Activated T-cell treated with anti-CD3 and anti-CD28 coated beads, Interleukin-2, amount 50 U/mL, for 72 hours (primary cell): ENCODE data around the gene SGSM1. TPM values are rescaled to one million over a fixed set of nuclear protein-coding genes. Genes with fewer than 3 reads are reported as not detected.

Experiments
- ATAC-seq, 2 donors: fragments of 150-1000 bp; cut with Tn5 transposase; replicated peaks in 1 of 2; 2 replicates each; pipeline ENCODE4 v1.10.0; 2021; ENCODE audit warnings: moderate library complexity in 2 of 2, mild to moderate bottlenecking in 1 of 2
- DNase-seq, 2 donors: peaks; one replicate each; pipeline ENCODE4 v3.0.0; 2021 to 2022; ENCODE audit warnings: mixed read lengths in 1 of 2
- H3K27ac Mint-ChIP-seq: one replicate; pipeline ENCODE4 v1.8.0; 2022; ENCODE audit warnings: mild to moderate bottlenecking, moderate library complexity, mixed read lengths
- H3K27me3 Mint-ChIP-seq: one replicate; pipeline ENCODE4 v1.8.0; 2022; ENCODE audit warnings: low read depth, mixed read lengths
- H3K36me3 Mint-ChIP-seq, 2 donors: one replicate each; pipeline ENCODE4 v1.8.0; 2022; ENCODE audit warnings: mixed read lengths in 2 of 2, mild to moderate bottlenecking in 1 of 2; ENCODE audit not compliant: insufficient read depth in 2 of 2
- H3K4me1 Mint-ChIP-seq: one replicate; pipeline ENCODE4 v1.8.0; 2022; ENCODE audit warnings: low read depth, mixed read lengths
- H3K4me3 Mint-ChIP-seq, 2 donors: one replicate each; pipeline ENCODE4 v1.8.0; 2022; ENCODE audit warnings: mild to moderate bottlenecking in 2 of 2, mixed read lengths in 2 of 2, moderate library complexity in 2 of 2
- H3K9me3 Mint-ChIP-seq, 2 donors: one replicate each; pipeline ENCODE4 v1.8.0; 2022; ENCODE audit warnings: mixed read lengths in 2 of 2
- total RNA-seq, 2 donors: library from RNA; stranded (reverse); gene quantifications; one replicate each; pipeline ENCODE4 v1.2.3, GENCODE V29; 2022

The SGSM1 gene
- total RNA-seq, 2 donors from 2014 or later = 0.07 to 0.14 TPM

DNA sequence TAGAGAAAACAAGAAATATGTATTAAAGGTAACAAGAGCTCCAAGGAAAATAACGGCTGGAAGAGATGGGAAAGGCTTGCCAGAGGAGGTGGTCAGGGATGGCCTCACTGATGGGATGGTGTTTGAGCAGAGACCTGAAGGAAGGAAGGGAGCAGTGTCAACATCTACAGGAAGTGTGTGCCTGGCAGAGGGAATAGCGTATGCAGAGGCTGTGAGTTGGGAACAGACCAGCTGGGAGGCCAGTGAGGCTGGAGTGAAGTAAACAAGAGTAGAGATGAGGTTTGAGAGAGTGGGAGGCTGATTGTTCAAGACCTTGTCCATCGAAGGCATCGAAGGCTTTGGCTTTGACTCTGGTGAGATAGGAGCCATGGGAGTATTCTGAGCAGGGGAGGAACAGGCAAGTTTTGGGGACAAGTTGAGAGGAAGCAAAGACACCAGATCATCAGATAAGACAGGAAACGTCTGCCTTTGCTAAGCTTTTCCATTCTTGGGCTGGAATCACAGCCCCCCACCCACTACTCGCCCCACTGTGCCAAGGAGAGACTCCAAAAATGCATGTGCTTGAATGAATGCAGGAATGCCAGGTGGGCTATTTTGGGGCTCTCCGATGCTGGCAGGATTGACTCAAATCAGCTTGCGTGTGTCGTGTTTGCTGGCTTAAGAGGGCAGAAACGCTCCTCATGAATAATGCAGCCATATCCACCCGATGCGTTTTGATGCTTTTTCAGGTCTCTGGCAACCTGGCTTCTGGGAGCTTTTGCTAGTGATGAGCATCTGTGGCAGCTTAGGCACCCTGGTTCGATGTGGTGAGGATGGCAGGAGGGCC lies 7.2 kb downstream of the SGSM1 start:
- ATAC-seq (no peak), DNase-seq (no peak)
- H3K36me3 Mint-ChIP-seq = peaks cover 7 to 9% of the 10 kb centered on the region in 2 donors
- no peak overlapping the region for H3K27ac Mint-ChIP-seq
- no peaks in the 10 kb centered on the region for H3K27me3 Mint-ChIP-seq
- H3K9me3 Mint-ChIP-seq = peaks cover 8 to 10% of the 10 kb centered on the region in 2 donors
- peaks cover 16% of the 10 kb centered on the region for H3K4me1 Mint-ChIP-seq
- no peak overlapping the region for H3K4me3 Mint-ChIP-seq

DNA sequence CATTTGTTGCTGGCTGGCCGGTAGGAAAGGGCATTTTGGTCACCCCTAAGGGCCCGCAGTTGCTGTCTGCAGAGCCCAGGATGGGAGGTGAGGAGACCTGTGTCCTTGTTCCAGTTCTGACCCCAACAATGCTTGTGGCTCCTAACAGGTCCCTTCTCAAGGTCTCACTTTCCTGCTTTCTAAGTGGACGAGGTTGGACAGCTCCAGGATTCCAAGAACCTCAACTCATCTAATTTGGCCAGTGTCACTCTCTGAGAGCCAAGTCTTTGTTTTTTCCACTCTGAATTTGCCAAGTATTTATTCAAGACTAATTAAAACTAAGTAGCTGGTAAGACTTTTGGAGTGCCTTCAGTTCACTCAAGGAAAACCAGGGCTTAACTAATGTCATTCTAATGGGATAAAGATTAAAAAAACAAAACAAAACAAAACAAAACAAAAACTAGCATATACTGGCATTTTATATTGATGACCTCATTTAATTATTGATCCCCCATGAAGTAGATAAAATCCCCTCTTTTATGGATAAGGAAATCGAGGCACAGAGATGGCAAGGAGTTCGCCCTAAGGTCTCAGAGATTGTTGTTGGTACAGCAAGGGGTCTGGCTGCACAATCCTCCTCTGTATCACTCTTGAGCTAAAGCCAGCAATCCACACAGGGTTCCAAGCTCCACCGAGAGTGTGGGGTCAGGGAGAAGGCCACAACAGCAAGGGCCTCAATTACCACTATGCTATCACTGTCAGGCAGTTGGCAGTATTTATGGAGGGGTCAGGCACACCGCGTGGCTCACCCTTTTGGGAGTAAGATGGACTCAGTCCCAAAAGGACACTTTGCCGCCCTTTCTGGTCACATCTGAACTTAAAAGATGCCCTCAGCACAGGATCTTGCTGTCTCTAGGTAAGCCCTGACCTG lies 8.1 kb downstream of the SGSM1 start:
- no peak overlapping the region for H3K4me3 Mint-ChIP-seq
- H3K27ac Mint-ChIP-seq = no peak overlapping the region
- peaks cover 8 to 10% of the 10 kb centered on the region in 2 donors for H3K9me3 Mint-ChIP-seq
- ATAC-seq (no peak), DNase-seq (no peak)
- H3K27me3 Mint-ChIP-seq = no peaks in the 10 kb centered on the region
- peaks cover 16% of the 10 kb centered on the region for H3K4me1 Mint-ChIP-seq
- H3K36me3 Mint-ChIP-seq = peaks cover 7 to 9% of the 10 kb centered on the region in 2 donors

DNA sequence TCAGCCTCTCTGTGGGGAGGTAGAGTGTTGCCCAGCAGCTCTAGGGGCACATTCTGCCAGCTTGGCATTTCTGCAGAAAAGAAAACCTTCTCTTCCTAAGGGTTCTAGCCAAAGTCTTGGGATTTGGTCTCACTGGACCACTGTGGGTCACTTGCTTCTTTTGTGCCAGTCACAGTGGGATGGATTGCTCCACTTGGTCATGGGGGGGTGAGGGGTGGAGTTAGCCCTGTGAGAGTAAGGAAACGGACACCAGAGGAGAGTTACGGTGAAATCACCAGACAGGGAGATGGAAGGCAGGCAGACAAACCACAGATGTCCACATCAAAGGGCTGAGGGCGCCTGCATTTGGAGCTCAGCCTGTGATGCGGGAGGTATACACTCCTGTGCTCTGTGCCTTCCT lies 10.8 kb downstream of the SGSM1 start:
- Mint-ChIP-seq H3K36me3 (peaks cover 7 to 9% of the 10 kb centered on the region in 2 donors), H3K4me3 (no peak overlapping the region), H3K4me1 (no peaks in the 10 kb centered on the region), H3K27ac (no peak overlapping the region), H3K9me3 (peaks cover 8 to 10% of the 10 kb centered on the region in 2 donors), H3K27me3 (no peaks in the 10 kb centered on the region)
- ATAC-seq (no peak), DNase-seq (no peak)

DNA sequence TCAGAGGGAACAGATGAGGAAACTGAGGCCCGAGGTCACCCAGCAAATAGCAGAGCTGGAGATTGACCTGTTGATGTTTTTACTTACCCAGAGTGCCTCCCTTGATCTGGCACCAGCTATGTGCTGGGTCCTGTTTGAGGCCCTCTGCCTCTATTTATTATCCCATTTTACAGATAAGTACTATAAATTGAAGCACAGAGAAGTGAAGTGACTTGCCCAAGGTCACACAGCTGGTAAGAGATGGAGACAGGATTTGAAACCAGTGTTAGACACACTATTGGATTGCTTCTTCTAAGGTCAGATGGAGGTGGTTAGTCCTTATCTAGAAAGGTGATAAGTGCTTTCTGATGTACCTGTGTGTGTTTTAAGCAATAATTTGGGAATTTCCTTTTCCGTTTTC lies 13.5 kb downstream of the SGSM1 start:
- DNase-seq = no peak
- no peak overlapping the region for H3K4me3 Mint-ChIP-seq
- H3K27ac Mint-ChIP-seq = no peak overlapping the region
- ATAC-seq = no peak
- no peaks in the 10 kb centered on the region for H3K4me1 Mint-ChIP-seq
- H3K9me3 Mint-ChIP-seq = peaks cover 8 to 10% of the 10 kb centered on the region in 2 donors
- no peaks in the 10 kb centered on the region for H3K27me3 Mint-ChIP-seq
- H3K36me3 Mint-ChIP-seq = peaks cover 7 to 9% of the 10 kb centered on the region in 2 donors

DNA sequence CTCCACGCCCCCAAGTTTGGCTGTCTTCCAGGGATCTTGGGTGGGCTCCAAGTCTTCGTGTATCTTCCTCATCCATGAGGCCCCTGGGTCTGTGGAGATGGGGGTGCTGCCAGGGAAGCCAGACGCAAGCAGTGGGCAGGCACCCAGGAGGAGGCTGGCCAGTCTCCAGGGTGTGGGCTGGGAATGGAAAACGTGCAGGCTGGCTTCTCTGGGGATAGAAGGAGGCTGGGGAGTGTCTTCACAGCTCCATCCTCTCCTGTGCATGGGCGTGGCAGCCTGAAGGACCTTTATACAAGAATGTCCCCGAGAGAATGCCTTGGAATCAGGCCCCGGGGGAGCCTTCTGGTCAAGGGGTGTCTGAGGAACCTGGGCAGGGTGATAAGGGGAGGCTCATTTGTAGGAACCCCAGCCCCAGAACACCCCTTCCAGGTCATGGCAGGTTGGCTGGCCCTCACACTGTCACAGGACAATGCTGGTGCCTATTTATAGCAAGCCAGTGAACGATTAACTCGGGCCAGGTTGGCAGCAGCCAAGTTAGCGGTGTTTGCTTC lies 14.0 kb downstream of the SGSM1 start:
- Mint-ChIP-seq H3K4me1 (no peaks in the 10 kb centered on the region), H3K4me3 (no peak overlapping the region), H3K36me3 (peaks cover 6 to 8% of the 10 kb centered on the region in 2 donors), H3K27me3 (no peaks in the 10 kb centered on the region), H3K27ac (no peak overlapping the region), H3K9me3 (peaks cover 7 to 9% of the 10 kb centered on the region in 2 donors)
- DNase-seq (no peak), ATAC-seq (no peak)

DNA sequence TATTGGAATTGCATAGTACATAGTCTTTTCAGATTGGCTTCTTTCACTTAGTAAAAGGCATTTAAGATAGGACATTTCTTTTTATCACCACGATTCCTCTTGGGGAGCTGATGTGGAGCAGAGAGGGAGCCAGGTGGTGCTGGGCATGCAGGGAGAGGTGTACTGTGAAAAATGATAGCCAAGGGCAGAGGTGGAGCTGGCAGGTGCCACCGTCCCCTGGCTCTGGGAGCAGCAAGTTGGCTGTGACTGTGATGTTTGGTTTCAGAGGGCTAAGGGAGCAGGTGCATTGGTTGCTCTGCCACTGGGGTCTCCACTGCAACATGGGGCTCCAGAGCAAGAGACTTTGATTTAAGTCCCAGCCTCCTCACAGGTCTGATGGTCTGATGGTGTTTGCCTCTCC lies 16.5 kb downstream of the SGSM1 start:
- H3K27ac Mint-ChIP-seq = no peak overlapping the region
- no peaks in the 10 kb centered on the region for H3K4me1 Mint-ChIP-seq
- no peaks in the 10 kb centered on the region for H3K36me3 Mint-ChIP-seq
- H3K9me3 Mint-ChIP-seq = no peaks in the 10 kb centered on the region
- DNase-seq = no peak
- H3K27me3 Mint-ChIP-seq = no peaks in the 10 kb centered on the region
- no peak for ATAC-seq
- no peak overlapping the region for H3K4me3 Mint-ChIP-seq

DNA sequence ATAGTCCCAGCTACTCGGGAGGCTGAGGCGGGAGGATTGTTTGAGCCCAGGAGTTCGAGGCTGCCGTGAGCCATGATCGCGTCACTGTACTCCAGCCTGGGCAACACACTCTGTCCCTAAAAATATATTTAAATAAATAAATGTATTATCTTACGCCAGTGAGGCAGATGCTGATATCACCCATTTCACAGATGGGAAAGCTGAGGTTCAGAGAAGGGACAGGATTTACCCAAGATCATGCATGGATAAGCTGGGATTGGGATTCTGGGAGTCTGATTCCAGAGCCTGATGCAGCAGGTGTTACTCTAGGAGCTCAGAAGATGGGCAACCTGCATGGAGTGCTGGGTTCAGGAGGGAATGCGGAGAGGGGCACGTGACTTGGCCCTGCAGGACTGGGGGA lies 17.8 kb downstream of the SGSM1 start:
- ATAC-seq = no peak
- H3K4me1 Mint-ChIP-seq = no peaks in the 10 kb centered on the region
- no peaks in the 10 kb centered on the region for H3K27me3 Mint-ChIP-seq
- H3K4me3 Mint-ChIP-seq = no peak overlapping the region
- H3K36me3 Mint-ChIP-seq = no peaks in the 10 kb centered on the region
- no peak for DNase-seq
- H3K9me3 Mint-ChIP-seq = no peaks in the 10 kb centered on the region
- H3K27ac Mint-ChIP-seq = no peak overlapping the region

DNA sequence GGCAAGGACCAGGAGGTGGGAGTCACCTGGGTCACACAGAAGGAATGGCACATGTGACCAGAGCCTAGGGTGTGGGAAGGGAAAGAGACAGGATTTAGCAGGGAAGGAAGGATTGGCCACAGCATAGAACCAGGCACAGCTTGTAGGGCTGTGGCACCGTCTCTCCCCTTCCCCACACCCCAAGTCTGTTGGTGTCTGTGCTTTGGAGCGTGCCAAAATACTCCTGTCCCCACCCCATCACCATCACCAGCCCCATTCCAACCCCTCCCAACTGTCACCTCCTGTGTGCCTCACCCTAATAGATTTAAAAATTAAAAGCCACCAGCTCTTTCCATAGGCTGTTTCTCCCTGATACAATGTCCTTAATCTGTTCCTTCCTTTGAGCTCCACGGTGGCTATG lies 18.2 kb downstream of the SGSM1 start:
- no peak for DNase-seq
- no peaks in the 10 kb centered on the region for H3K9me3 Mint-ChIP-seq
- H3K27ac Mint-ChIP-seq = no peak overlapping the region
- ATAC-seq = no peak
- no peak overlapping the region for H3K4me3 Mint-ChIP-seq
- H3K36me3 Mint-ChIP-seq = no peaks in the 10 kb centered on the region
- no peaks in the 10 kb centered on the region for H3K27me3 Mint-ChIP-seq
- no peaks in the 10 kb centered on the region for H3K4me1 Mint-ChIP-seq

DNA sequence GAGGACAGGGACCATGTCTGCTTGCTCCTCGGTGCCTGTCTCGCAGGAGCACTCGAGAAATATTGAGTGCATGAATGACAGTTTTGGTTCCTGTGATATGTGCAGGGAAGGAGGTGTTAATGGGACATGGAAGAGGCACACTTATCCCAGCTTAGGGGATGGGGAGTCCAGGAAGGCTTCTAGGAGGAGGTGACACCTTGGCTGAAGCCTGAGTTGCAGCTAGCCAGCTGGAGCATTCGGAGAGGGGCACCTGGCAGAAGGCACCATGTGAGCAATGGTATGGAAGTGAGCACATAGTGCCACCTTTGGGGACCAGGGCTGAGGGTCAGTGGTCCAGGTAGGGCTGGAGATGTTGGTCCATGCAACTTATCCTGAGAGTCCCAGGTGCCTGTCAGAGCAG lies 18.9 kb downstream of the SGSM1 start:
- H3K4me3 Mint-ChIP-seq = no peak overlapping the region
- no peaks in the 10 kb centered on the region for H3K9me3 Mint-ChIP-seq
- no peak for DNase-seq
- H3K27ac Mint-ChIP-seq = no peak overlapping the region
- no peaks in the 10 kb centered on the region for H3K36me3 Mint-ChIP-seq
- no peaks in the 10 kb centered on the region for H3K4me1 Mint-ChIP-seq
- H3K27me3 Mint-ChIP-seq = no peaks in the 10 kb centered on the region
- ATAC-seq = no peak

DNA sequence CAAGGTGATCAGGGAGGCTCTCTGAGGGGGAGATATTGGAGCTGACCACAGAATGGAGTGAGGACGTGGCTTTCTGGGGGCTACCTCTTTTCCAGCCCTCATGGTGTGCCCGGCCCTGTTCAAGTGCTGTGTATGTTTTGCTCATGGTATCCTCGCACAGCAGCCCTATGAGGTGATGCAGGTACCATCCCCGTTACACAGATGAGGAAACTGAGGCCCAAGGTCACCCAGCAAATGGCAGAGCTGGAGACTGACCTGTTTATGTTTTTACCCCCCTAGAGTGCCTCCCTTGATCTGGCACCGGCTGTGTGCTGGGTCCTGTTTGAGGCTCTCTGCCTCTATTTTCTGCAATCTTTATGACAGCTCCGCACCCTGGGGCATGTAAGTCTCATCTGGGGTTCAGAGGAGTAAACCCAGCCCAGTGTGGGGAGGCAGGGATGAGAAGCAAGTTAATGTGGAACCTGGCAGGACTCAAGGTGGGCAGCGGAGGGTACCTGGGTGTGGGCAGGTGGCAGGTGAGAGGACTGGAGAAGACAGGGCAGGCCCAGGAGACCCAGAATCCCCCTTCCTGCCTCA lies 20.8 kb downstream of the SGSM1 start:
- no peaks in the 10 kb centered on the region for H3K27me3 Mint-ChIP-seq
- no peak for ATAC-seq
- H3K27ac Mint-ChIP-seq = no peak overlapping the region
- no peaks in the 10 kb centered on the region for H3K4me1 Mint-ChIP-seq
- DNase-seq = no peak
- no peaks in the 10 kb centered on the region for H3K9me3 Mint-ChIP-seq
- no peaks in the 10 kb centered on the region for H3K36me3 Mint-ChIP-seq
- no peak overlapping the region for H3K4me3 Mint-ChIP-seq

DNA sequence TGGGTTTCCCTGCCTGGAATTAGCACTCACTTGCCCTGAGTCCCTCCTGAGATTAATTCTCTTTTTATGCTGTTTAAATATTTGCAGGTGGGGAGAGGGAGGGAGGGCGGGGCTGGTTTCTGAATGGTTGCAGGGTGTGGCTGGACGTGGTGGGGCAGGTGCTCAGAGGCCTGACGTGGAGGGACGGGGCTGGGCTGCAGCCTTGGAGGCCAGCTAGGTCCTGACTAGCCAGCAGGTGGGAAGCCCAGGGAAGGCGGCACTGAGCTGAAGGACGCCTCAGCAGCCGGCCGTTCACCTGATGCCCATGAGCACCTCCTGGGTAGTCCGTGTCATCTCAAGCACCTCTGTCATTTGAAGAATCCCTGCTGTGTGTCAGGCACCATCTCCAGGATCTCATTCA lies 21.3 kb downstream of the SGSM1 start:
- H3K4me3 Mint-ChIP-seq = no peak overlapping the region

DNA sequence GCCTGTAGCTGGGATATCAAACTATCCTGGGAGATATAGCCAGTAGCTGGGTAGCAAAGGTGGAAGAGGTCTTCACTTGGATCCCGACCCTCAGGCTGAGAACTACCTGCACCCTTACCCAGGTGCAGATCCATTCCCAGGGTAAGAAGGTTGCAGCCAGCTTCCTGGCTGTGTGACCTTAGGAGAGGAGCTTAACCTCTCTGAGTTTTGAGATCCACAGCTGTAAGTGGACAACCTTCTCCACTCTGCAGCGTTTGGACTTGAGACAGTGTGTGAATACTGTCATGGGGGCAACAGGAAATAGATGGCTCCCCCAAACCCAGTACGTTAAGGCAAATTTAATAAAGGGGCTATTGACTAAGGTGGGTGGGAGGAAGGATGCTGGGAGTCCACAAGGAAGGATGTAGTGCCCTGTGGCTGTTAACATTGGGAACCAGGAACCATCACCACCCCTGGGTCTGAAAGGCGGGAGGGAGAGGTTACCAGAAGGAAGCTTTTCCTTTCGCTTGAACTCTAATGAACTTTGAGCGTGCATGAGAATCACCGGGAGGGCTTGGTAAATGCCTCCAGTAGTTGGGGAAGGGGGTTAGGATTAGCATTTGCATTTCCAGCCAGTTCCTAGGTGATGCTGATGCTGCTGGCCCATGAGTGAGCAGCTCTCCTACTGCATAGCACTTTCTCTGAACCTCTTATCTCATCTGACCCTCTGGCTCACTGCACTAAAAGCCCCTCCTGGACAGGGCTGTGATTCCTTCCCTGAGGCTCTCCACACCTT lies 24.4 kb downstream of the SGSM1 start:
- no peaks in the 10 kb centered on the region for H3K4me1 Mint-ChIP-seq
- H3K9me3 Mint-ChIP-seq = no peaks in the 10 kb centered on the region
- ATAC-seq (no peak), DNase-seq (no peak)
- H3K27me3 Mint-ChIP-seq = no peaks in the 10 kb centered on the region
- H3K4me3 Mint-ChIP-seq = no peak overlapping the region
- no peaks in the 10 kb centered on the region for H3K36me3 Mint-ChIP-seq
- no peak overlapping the region for H3K27ac Mint-ChIP-seq

More for the DNA sequence above, 21.3 kb downstream of the SGSM1 start:
- no peak for DNase-seq
- no peaks in the 10 kb centered on the region for H3K4me1 Mint-ChIP-seq
- H3K27me3 Mint-ChIP-seq = no peaks in the 10 kb centered on the region
- H3K36me3 Mint-ChIP-seq = no peaks in the 10 kb centered on the region
- H3K9me3 Mint-ChIP-seq = no peaks in the 10 kb centered on the region
- no peak overlapping the region for H3K27ac Mint-ChIP-seq
- no peak for ATAC-seq
